Activated naive CD8-positive, alpha-beta T cell (primary cell): ENCODE measurements around the gene IFNK.

ENCODE experiments used
- H3K27ac Mint-ChIP-seq: one replicate; pipeline ENCODE4 v1.8.0; 2021; ENCODE audit warnings: mixed read lengths
- H3K27me3 Mint-ChIP-seq: one replicate; pipeline ENCODE4 v1.8.0; 2021; ENCODE audit warnings: mixed read lengths
- H3K36me3 Mint-ChIP-seq: one replicate; pipeline ENCODE4 v1.8.0; 2021; ENCODE audit warnings: mixed read lengths
- H3K4me1 Mint-ChIP-seq: one replicate; pipeline ENCODE4 v1.8.0; 2021; ENCODE audit warnings: low read depth, mixed read lengths
- H3K4me3 Mint-ChIP-seq: one replicate; pipeline ENCODE4 v1.8.0; 2021; ENCODE audit warnings: mild to moderate bottlenecking, mixed read lengths
- H3K9me3 Mint-ChIP-seq: one replicate; pipeline ENCODE4 v1.8.0; 2021; ENCODE audit warnings: low read depth, mixed read lengths

Gene IFNK

DNA sequence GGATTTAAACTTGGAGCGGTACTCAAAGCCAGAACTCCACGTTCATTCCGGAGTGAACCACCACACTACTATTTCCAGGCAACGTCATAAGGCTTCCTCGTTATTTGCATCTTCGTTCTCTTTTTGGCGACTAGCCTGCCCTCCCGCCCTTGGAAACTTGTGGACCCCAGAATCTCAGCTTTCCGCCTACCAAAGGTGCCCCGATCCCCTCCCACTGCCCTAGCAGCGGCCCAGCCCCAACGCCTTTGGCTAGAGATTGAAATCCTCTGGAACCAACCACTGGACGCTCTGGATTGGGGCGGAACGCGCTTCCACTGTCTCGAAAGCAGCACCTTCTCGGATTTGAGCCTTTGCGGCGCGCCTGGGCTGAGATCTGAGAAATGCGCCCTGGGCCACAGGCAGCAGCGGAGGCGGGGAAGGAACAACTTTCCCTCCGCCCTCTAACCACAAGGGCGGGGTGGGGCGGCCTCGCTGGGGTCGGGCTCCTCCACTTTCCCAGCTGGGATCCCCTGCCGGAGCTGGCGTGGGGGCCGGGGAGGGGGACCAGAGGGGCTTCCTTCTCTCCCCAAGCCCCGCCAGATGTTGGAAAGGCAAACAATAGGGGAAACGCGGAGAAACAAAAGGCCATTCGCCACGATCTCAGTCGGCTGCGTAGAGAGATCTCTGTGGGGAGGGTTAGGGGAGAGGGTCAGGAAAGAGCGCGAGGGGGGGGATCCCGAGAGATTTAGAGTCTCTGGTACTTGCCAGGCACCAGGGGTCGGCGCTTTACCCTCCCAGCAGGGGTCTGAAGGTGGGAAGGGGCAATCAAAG lies 4.2 kb downstream of the IFNK start:
- Mint-ChIP-seq H3K36me3 (no peaks in the 10 kb centered on the region), H3K9me3 (no peaks in the 10 kb centered on the region), H3K27ac (no peak overlapping the region), H3K4me3 (peak overlapping the region; percentile 91), H3K4me1 (peaks cover 12% of the 10 kb centered on the region), H3K27me3 (no peaks in the 10 kb centered on the region)

DNA sequence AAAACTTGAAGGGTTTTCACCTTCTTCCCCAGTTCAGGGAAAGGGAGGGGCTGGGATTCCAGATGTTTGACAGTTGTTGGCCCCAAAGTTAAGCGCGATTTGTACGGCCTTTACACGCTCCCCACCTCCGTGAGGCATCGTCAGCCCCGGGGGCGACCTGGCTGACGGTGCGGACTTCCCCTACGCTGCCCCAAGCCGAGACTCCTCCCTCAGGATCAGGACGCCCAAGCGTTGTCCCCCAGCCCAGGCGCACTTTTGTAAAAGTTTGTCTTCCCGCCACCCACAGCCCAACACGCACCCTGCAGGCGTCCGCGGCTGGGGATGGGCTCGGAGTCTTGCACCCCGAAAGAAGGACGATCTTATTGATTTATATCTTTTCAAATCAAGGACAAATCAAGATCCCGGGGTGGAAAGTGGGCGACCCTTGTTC lies 4.8 kb downstream of the IFNK start:
- Mint-ChIP-seq H3K27ac (no peak overlapping the region), H3K27me3 (no peaks in the 10 kb centered on the region), H3K4me1 (peaks cover 12% of the 10 kb centered on the region), H3K9me3 (no peaks in the 10 kb centered on the region), H3K4me3 (peak overlapping the region; percentile 91), H3K36me3 (peaks cover 2% of the 10 kb centered on the region)

DNA sequence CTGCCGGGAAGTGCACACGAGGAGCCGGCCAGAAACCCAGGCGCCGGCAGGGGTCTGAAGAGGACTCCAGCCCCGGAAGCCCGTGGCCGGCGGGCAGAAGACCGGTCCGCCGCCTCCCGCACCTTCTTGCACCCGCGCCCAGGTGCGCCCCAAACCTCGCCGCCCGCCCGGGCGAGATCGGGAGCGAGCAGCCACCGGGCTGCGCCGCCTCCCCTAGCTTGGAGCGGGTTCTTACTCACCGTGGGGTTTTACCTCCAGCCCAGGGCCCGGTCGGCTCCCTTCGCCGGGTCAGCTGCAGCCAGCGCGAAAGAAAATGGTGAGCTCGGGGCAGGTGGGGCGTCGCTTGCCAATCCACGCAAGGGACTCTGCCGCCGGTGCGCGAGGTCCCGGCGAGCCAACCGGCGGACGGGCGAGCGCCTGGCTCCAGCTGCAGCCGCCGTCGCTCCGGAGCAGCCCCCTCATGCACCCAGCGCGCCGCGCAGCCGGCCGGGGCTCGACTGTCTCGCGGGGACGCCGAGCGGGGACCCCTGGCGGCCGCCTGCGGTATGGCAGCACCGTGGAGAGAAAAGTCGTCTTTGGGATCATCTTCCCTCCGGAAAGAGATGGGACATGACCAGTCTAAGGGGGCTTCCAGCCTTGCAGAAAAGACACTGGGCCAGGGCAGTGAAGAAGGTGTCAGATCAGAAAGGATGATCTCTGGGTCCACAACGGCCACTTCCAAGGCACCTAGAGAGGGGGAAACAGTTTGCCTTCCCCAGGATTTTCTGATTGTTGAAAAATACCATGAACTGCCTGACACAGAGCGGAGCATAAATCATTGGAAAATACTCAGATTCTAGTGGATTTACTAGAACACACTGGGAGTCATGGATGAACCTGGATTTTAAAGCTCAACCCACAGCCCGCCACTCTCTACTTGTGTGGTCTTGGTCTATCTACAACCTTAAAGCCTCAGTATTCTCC lies 5.5 kb downstream of the IFNK start, which contains the start of gene MOB3B:
MOB3B (minus strand) TSS at position 499 of the 963 bp plus-strand sequence. CDS start 74,264 bp downstream, outside the sequence.
- H3K9me3 Mint-ChIP-seq: no peaks in the 10 kb centered on the region
- peaks cover 12% of the 10 kb centered on the region for H3K4me1 Mint-ChIP-seq
- H3K36me3 Mint-ChIP-seq: peaks cover 4% of the 10 kb centered on the region
- no peaks in the 10 kb centered on the region for H3K27me3 Mint-ChIP-seq
- H3K4me3 Mint-ChIP-seq: peak within 1 kb of the TSS; percentile 91
- no peak within 1 kb of the TSS for H3K27ac Mint-ChIP-seq

DNA sequence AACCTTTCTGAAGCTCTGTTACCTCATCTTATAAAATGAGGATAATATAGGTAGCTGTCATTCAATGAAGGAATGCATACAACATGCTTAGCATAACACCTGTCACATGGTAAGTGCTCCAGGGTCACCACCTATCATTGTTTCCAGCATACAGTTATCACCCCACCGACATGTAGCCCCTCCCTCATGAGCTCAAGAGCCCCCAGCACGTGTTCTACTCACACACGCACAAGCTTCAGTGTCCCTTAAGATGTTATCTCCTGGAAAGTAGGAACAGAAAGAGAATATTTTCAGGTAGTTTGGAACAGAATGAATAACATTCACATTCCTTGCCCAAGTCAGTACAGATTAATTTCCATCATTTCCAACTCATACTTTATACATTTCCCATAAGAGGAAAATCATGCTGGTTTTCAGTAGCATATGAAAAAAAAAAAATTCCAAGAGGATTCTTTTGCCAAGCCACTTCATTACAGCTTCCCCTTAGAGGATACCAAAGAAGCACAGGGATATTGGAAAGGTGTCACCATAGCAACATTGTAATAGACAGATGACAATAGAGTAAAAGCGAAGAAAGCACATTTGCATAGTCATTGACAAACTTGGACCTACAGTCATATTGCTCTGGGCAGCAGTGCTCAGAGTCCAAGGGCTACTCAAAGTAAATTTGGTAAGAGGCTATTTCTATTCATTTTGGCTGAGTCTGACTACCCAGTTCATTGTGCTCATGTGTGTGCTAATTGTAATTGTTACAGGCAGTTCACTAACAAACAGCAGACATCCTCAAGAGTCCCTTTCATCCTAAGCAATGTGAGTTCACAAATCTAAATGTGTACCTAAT lies 7.0 kb downstream of the IFNK start:
- H3K4me1 Mint-ChIP-seq: peaks cover 12% of the 10 kb centered on the region
- no peak overlapping the region for H3K4me3 Mint-ChIP-seq
- H3K36me3 Mint-ChIP-seq: peaks cover 8% of the 10 kb centered on the region
- H3K9me3 Mint-ChIP-seq: no peaks in the 10 kb centered on the region
- no peaks in the 10 kb centered on the region for H3K27me3 Mint-ChIP-seq
- H3K27ac Mint-ChIP-seq: no peak overlapping the region

DNA sequence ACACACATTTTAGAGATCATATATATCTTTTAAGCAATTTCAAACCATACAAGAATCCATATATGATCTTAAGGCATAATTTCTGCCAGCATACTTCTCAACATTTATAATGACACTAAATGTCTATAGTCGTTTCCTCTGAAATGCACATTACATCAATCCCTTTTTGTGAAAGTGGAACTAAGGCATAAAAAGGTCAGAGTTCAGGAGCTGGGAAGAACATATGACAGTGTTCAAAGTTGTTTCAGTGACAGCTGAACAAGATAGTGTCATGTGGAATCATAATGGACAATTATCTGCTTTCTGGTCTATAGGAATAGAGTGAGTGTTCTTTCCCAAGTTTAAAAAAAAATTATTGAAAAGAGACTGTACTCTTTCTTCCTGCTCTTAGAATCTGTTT lies 8.0 kb downstream of the IFNK start:
- no peaks in the 10 kb centered on the region for H3K27me3 Mint-ChIP-seq
- no peak overlapping the region for H3K27ac Mint-ChIP-seq
- H3K36me3 Mint-ChIP-seq: peaks cover 8% of the 10 kb centered on the region
- peaks cover 12% of the 10 kb centered on the region for H3K4me1 Mint-ChIP-seq
- H3K9me3 Mint-ChIP-seq: no peaks in the 10 kb centered on the region
- H3K4me3 Mint-ChIP-seq: no peak overlapping the region

DNA sequence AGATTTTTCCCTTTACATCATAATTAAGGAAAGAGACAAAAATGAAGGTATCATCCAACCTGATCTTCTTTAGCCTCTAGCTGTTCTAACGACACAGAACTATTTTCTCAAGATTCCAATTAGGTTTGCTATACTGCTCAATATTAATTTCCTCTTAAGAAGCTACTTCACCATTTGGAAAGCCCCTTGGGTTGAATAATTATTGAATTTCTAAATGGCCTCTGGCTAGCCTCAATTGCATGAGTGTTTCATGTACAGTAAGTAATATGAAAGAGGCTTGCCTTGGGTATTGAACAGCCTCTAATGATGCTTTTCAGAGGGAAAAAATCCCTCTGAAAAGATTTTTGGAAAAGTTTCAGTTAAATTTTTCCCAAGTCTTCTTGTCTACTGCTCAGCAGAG lies 9.2 kb downstream of the IFNK start:
- peaks cover 9% of the 10 kb centered on the region for H3K36me3 Mint-ChIP-seq
- H3K4me1 Mint-ChIP-seq: peaks cover 5% of the 10 kb centered on the region

DNA sequence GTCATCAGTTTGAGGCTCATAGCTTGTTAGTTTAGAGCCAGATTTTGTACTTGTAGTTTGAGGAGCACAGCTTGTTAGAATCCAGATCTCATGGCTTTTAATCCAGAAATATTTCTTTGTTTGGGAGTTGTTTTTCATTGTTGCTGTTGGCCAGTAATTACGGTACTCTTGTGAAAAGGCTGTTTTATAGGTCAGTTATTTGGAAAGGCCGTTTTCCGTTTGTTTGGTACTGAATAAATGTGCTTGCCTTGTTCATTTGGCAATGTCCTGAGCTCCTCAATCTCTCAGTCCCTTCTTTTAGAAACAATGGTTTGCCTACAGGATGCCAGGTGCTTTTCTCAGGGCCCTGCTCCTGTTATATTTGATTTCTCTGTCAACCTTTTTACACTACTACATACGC lies 10.0 kb downstream of the IFNK start:
- Mint-ChIP-seq H3K36me3 (peaks cover 9% of the 10 kb centered on the region), H3K27ac (no peak overlapping the region), H3K4me1 (peaks cover 3% of the 10 kb centered on the region), H3K27me3 (no peaks in the 10 kb centered on the region), H3K4me3 (no peak overlapping the region), H3K9me3 (no peaks in the 10 kb centered on the region)

More for the DNA sequence above, 9.2 kb downstream of the IFNK start:
- H3K4me3 Mint-ChIP-seq: no peak overlapping the region
- H3K27me3 Mint-ChIP-seq: no peaks in the 10 kb centered on the region
- H3K27ac Mint-ChIP-seq: no peak overlapping the region
- no peaks in the 10 kb centered on the region for H3K9me3 Mint-ChIP-seq

DNA sequence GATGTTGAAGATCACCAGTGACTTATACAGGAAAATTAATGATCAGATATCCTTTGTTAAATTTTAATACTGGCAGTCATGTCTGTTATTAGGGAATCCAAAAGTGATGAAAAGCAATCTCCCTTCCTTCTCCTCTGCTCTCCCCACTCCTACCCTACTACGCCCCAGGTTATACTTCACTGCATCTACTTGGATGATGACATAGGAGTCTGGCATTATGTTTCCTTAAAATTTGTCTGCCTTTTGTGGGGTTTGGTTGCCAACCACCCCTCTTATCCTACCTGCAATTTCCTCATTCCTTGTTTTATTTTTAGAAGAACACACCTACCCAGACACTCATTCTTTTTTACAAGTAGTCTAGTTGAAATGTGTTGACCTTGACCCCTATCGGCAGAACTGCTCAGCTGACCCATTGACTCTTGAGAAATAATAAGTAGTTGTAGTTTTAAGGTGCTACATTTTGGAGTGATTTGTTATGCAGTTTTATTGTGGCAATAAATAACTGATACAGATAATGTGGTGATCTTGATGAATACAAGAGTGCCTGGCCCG lies 10.6 kb downstream of the IFNK start:
- peaks cover 2% of the 10 kb centered on the region for H3K4me1 Mint-ChIP-seq
- no peaks in the 10 kb centered on the region for H3K9me3 Mint-ChIP-seq
- H3K27me3 Mint-ChIP-seq: no peaks in the 10 kb centered on the region
- H3K36me3 Mint-ChIP-seq: peaks cover 9% of the 10 kb centered on the region
- no peak overlapping the region for H3K4me3 Mint-ChIP-seq
- H3K27ac Mint-ChIP-seq: no peak overlapping the region

DNA sequence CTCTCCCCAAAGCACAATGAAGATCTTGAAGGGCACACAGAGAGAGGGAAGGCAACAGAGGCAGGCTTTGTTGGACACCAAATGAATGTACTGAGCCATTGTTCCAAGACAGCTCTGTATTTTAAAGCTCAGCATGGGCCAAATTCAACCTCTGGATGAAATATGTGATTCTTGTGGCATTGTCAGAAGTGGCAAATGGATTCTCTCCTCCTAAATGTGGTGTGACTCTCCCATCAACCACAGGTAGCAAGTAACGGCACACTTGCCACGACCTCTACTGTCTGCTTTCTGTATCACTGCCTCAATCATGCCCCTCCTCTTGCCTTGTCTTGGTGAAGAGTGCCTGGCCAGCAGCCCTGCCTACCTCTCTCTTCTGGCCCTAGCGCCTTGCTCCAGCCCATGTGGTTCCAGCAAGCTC lies 11.6 kb downstream of the IFNK start:
- H3K4me1 Mint-ChIP-seq: no peaks in the 10 kb centered on the region
- no peak overlapping the region for H3K27ac Mint-ChIP-seq
- H3K27me3 Mint-ChIP-seq: no peaks in the 10 kb centered on the region
- H3K9me3 Mint-ChIP-seq: no peaks in the 10 kb centered on the region
- no peak overlapping the region for H3K4me3 Mint-ChIP-seq
- H3K36me3 Mint-ChIP-seq: peaks cover 9% of the 10 kb centered on the region

DNA sequence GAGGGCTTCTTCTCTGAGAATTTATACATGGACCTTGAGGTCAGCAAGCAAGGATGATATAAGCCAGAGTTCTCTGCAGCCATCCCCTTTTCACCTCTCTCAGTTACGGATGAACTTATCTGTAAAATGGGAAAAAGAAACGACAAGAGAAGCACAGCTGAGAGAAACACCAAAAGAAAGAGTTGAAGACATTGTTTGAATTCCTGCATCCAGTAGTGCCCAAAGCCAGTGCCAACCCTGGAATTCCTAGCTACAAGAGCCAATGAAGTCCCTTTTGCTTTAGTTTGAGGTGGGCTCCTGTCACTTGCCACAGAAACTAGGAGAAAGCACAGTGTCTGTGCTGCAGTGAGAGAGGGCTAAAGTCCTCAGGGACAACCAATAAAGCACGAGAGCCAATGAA lies 12.1 kb downstream of the IFNK start:
- H3K36me3 Mint-ChIP-seq: peaks cover 11% of the 10 kb centered on the region
- no peaks in the 10 kb centered on the region for H3K27me3 Mint-ChIP-seq
- no peaks in the 10 kb centered on the region for H3K4me1 Mint-ChIP-seq
- no peak overlapping the region for H3K27ac Mint-ChIP-seq
- no peak overlapping the region for H3K4me3 Mint-ChIP-seq
- no peaks in the 10 kb centered on the region for H3K9me3 Mint-ChIP-seq

DNA sequence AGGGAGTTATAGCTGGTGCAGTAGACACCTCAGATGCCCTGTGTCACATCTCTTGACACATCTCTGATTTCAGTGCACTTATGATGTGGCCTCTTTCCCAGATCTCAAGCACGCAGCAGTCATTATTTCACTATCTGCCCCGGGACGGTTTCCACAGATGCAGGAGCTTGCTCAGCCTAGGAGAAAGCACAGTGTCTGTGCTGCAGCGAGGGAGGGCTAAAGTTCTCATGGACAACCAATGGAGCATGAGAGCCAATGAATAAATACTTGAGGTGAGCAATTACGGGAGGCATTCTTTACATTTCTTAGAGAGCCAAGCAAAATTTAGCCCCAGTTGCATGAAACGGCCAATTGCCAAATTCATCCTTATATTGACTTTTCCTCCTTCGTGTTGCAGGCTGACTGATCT lies 12.9 kb downstream of the IFNK start:
- H3K36me3 Mint-ChIP-seq: peaks cover 11% of the 10 kb centered on the region
- no peaks in the 10 kb centered on the region for H3K4me1 Mint-ChIP-seq
- H3K27me3 Mint-ChIP-seq: no peaks in the 10 kb centered on the region
- H3K9me3 Mint-ChIP-seq: no peaks in the 10 kb centered on the region
- H3K4me3 Mint-ChIP-seq: no peak overlapping the region
- H3K27ac Mint-ChIP-seq: no peak overlapping the region

DNA sequence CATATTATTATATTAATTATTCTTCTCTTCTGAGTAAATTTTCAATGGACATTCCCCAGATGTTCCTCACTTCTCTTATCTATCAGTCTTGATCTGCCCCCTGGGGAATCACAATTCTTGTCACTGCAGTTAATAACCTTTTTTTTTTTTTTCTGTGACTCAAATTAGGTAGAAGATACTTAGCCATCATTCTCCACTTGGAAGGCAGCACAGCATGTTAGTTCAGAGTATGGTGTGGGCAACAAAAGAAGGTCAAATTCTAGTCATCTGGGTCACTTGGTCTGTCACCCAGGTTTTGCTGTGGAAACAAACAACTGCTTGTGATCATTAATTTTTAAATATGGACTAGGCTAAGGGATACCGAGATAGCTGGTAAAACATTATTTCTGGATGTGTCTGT lies 13.7 kb downstream of the IFNK start:
- Mint-ChIP-seq H3K9me3 (no peaks in the 10 kb centered on the region), H3K4me1 (no peaks in the 10 kb centered on the region), H3K36me3 (peaks cover 13% of the 10 kb centered on the region), H3K27me3 (no peaks in the 10 kb centered on the region), H3K4me3 (no peak overlapping the region), H3K27ac (no peak overlapping the region)

DNA sequence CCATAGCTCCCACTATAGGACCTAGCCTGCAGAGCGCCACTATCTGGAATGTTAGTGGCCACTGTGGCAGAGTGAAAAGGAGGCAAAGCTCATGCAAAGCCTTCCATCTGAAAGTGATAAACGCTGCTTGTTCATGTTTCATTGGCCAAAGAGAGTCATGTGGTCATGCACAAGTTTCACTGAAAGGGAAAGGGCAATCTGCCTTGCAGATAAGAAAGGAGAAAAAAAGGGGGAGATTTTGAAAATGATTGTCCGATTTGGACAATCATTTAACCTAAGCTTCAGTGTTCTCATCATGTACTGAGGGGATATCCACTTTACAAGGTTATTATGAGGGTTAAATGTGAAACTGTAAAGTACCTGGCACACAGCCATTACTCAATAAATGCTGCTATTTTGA lies 14.6 kb downstream of the IFNK start:
- Mint-ChIP-seq H3K4me1 (no peaks in the 10 kb centered on the region), H3K27me3 (no peaks in the 10 kb centered on the region), H3K36me3 (peaks cover 13% of the 10 kb centered on the region), H3K9me3 (no peaks in the 10 kb centered on the region), H3K4me3 (no peak overlapping the region), H3K27ac (no peak overlapping the region)
